GM23248 (cell line): Measurements from ENCODE around the gene DRC3. TPM values are rescaled to one million over a fixed set of nuclear protein-coding genes. Genes with fewer than 3 reads are reported as not detected.

Source experiments
- DNase-seq: peaks from one replicate; pipeline ENCODE4 v3.0.0-alpha.2; 2015
- H2AFZ ChIP-seq: fragments of 200-600 bp; sonication (generic); 2 replicates; pipeline ENCODE4 v1.6.1; 2016; ENCODE audit warnings: antibody characterized with exemption
- H3F3A ChIP-seq: fragments of 200-600 bp; sonication (generic); 2 replicates; pipeline ENCODE4 v1.6.1; 2016; ENCODE audit warnings: mild to moderate bottlenecking, antibody characterized with exemption, mixed run types; ENCODE audit not compliant: insufficient read depth
- H3K27ac ChIP-seq: fragments of 200-600 bp; sonication (generic); 2 replicates; pipeline ENCODE4 v1.5.1; 2016; ENCODE audit warnings: mild to moderate bottlenecking
- H3K27me3 ChIP-seq: fragments of 200-600 bp; sonication (generic); replicated peaks from 2 replicates; pipeline ENCODE4 v1.6.1; 2016; ENCODE audit warnings: mild to moderate bottlenecking; ENCODE audit not compliant: insufficient read depth
- H3K36me3 ChIP-seq: fragments of 200-600 bp; sonication (generic); 2 replicates; pipeline ENCODE4 v1.6.1; 2016; ENCODE audit warnings: low read depth, mild to moderate bottlenecking
- H3K4me1 ChIP-seq: fragments of 200-600 bp; sonication (generic); 2 replicates; pipeline ENCODE4 v1.6.1; 2016; ENCODE audit warnings: mild to moderate bottlenecking; ENCODE audit not compliant: insufficient read depth
- H3K4me2 ChIP-seq: fragments of 200-600 bp; sonication (generic); one replicate; pipeline ENCODE4 v1.6.1; 2016; ENCODE audit warnings: mild to moderate bottlenecking; ENCODE audit not compliant: unreplicated experiment
- H3K4me3 ChIP-seq: fragments of 200-600 bp; sonication (generic); 2 replicates; pipeline ENCODE4 v1.5.1; 2016; ENCODE audit warnings: mild to moderate bottlenecking
- H3K79me2 ChIP-seq: fragments of 200-600 bp; sonication (generic); 2 replicates; pipeline ENCODE4 v1.6.1; 2016; ENCODE audit warnings: mild to moderate bottlenecking; ENCODE audit not compliant: insufficient read depth
- H3K9ac ChIP-seq: fragments of 200-600 bp; sonication (generic); 2 replicates; pipeline ENCODE4 v1.6.1; 2016; ENCODE audit warnings: mild to moderate bottlenecking
- H3K9me2 ChIP-seq: fragments of 200-600 bp; sonication (generic); 2 replicates; pipeline ENCODE4 v1.6.1; 2016; ENCODE audit warnings: mixed run types, mild to moderate bottlenecking, moderate library complexity; ENCODE audit not compliant: insufficient read depth
- H3K9me3 ChIP-seq: fragments of 200-600 bp; sonication (generic); one replicate; pipeline ENCODE4 v1.6.1; 2017; ENCODE audit warnings: low read depth
- H4K20me1 ChIP-seq: fragments of 200-600 bp; sonication (generic); 2 replicates; pipeline ENCODE4 v1.6.0; 2016; ENCODE audit not compliant: insufficient read depth
- EZH2 ChIP-seq: fragments of 200-600 bp; sonication (generic); IDR thresholded peaks from 2 replicates; pipeline ENCODE4 v1.6.1; 2018; ENCODE audit warnings: antibody characterized with exemption, mild to moderate bottlenecking; ENCODE audit not compliant: insufficient read depth, poor library complexity, severe bottlenecking
- EZH2phosphoT487 ChIP-seq: fragments of 200-600 bp; sonication (generic); IDR thresholded peaks from 2 replicates; pipeline ENCODE4 v1.6.1; 2018; ENCODE audit warnings: antibody characterized with exemption, moderate library complexity, mild to moderate bottlenecking, low read depth; ENCODE audit not compliant: insufficient read depth
- WGBS, 2 experiments: methylation state at CpG; one replicate each; pipeline ENCODE4 v1.1.6; 2015 to 2017; ENCODE audit warnings: low lambda C conversion rate in 2 of 2, low coverage in 1 of 2; ENCODE audit errors: missing lambda C conversion rate in 2 of 2; 5-methylcytosine and 5-hydroxymethylcytosine counted together
- in situ Hi-C: fragments of 300-500 bp; cut with MboI; formaldehyde crosslinking; loops from 2 replicates; pipeline ENCODE4 v1.15.0; 2020
- polyA plus RNA-seq: library from polyadenylated mRNA; unstranded; fragments of >200 nt; fragmentation: Nextera tagmentation; extraction: Ambion mirVana; gene quantifications from 2 replicates; pipeline ENCODE4 v1.2.1, GENCODE V29; 2016
- total RNA-seq: library from RNA; depleted of rRNA; stranded (reverse); fragments of >200 nt; shearing (Covaris generic); gene quantifications from 2 replicates; pipeline ENCODE4 v1.2.3, GENCODE V29; 2014

DRC3 gene
- total and polyA plus RNA-seq, 2 experiments from 2014 or later = 3.2 to 3.6 TPM

DNA sequence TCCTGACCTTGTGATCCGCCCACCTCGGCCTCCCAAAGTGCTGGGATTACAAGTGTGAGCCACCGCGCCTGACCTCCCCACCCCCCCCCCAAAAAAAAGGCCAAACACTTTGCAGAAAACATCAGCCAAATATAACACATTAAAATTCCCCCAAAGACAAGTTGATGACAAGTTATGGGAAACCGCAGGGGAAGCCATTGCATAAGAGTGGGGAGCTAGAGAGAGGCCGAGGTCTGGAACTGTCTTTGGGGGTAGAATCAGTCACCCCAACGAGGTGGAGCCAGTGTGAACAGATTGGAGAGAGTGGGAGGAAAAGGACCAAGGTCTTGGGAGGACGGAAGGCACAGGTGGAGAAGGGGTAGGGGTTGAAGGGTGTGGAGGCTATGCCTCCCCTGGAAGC, 2.8 kb downstream of the DRC3 start:
- Histone ChIP-seq H3K27me3 (no peaks in the 10 kb centered on the region), H3K9me2 (no peaks in the 10 kb centered on the region), H3K4me2 (no peak overlapping the region), H2AFZ (no peak overlapping the region), H3K9ac (no peak overlapping the region), H3K79me2 (peaks cover 18% of the 10 kb centered on the region), H3K27ac (no peak overlapping the region), H3K9me3 (no peaks in the 10 kb centered on the region), H4K20me1 (no peaks in the 10 kb centered on the region), H3F3A (no peaks in the 10 kb centered on the region), H3K4me3 (no peak overlapping the region), H3K4me1 (peaks cover 9% of the 10 kb centered on the region), H3K36me3 (no peaks in the 10 kb centered on the region)
- no peak for DNase-seq
- in situ Hi-C loops = no loop called here
- 71 to 76% methylated on average over 7 to 8 of the region's 8 CpGs for WGBS, 2 experiments
- TF ChIP-seq EZH2phosphoT487 (no peak), EZH2 (no peak)

DNA sequence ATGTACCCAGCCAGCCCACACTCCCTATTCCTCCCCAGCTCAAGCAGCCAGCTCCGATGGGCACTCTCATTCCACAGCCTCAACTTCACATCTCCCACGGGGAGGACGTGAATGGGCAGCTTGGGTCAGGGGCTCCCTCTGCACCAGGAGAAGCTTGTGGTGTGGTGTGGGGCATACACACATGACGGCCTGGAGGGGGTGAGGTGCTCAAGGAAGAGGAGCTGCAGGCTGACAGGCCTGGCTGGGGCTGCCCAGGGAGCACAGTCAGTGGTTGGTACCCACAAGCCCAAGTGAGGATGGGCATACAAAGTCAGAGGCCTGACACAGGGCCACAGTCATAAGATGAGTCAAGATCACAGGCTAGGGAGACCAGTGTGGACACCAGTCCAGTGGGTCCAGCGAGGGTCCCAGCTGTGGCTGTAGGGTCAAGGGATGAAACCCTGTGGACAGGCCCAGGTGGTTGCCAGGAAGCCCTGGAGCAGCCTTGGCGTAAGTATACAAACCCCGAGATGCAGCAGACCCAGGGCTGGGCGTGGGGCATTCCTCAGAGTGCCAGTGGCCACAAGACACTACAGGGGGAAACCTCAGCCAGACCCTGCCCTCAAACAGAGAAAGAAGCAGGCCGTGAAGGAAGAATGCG, 4.4 kb downstream of the DRC3 start:
- Histone ChIP-seq H3K9me3 (no peaks in the 10 kb centered on the region), H3K9ac (no peak overlapping the region), H3K27me3 (no peaks in the 10 kb centered on the region), H3K36me3 (no peaks in the 10 kb centered on the region), H3K4me1 (no peaks in the 10 kb centered on the region), H4K20me1 (no peaks in the 10 kb centered on the region), H3K9me2 (no peaks in the 10 kb centered on the region), H3K4me3 (no peak overlapping the region), H3K4me2 (no peak overlapping the region), H3F3A (no peaks in the 10 kb centered on the region), H3K27ac (no peak overlapping the region), H3K79me2 (peaks cover 2% of the 10 kb centered on the region; the same call in 1 of the 2 replicates), H2AFZ (no peak overlapping the region)
- TF ChIP-seq EZH2 = no peak
- no peak for TF ChIP-seq EZH2phosphoT487
- WGBS, 2 experiments = 65 to 72% methylated on average over 8 to 10 of the region's 10 CpGs
- DNase-seq = no peak
- in situ Hi-C loops = no loop called here

DNA sequence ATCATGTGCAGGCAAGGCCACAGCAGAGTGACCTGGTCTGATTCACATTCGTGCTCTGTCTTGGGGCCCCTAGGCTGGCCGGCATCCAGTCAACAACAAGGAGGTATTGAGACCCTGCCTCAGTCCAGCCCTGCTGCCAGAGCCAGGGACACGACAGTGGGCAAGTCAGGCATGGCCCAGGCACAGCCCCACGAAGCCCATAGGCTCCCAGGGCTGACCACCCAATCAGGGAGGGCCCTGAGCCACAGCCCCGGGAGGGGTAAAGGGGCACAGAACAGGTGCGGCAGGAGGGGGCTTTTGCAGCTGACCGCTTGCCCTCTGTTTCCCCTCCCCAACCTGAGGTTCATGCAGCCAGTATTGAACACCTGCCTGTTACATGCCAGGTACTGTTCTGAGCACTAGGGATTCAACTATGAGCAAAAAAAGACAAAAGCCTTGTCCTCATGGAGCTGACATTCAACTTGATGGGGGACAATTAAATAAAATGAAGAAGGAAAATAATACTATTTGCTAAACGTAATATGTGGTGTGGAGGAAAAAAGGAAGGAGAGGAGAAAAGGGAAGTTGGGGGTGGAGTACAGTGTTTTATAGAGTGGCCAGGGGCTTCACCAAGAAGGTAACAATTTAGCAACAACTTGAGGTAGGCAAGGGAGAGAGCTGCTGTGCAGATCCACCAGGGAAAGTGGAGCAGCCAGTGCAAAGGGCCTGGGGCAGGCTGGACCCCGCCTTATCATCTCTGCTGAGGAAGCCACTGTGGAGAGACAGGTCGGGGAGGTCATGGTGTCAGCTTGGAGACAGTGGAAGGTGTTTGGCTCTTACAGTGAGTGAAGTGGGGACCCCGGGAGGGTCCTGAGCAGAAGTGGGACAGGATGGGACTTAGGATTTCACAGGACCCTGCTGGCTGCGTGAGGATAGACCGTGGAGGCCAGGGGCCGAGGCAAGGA, 6.1 kb downstream of the DRC3 start:
- H3K27ac ChIP-seq = no peak overlapping the region
- no peaks in the 10 kb centered on the region for H3K27me3 ChIP-seq
- H3K9me3 ChIP-seq = no peaks in the 10 kb centered on the region
- H3F3A ChIP-seq = no peaks in the 10 kb centered on the region
- DNase-seq = no peak
- H3K9me2 ChIP-seq = no peaks in the 10 kb centered on the region
- no peaks in the 10 kb centered on the region for H3K4me1 ChIP-seq
- no peak overlapping the region for H3K4me3 ChIP-seq
- H3K9ac ChIP-seq = no peak overlapping the region
- 66 to 67% methylated on average over 14 of the region's 14 CpGs for WGBS, 2 experiments
- H3K36me3 ChIP-seq = no peaks in the 10 kb centered on the region
- H4K20me1 ChIP-seq = no peaks in the 10 kb centered on the region
- no peak overlapping the region for H2AFZ ChIP-seq
- no peak overlapping the region for H3K4me2 ChIP-seq
- in situ Hi-C loops = no loop called here
- no peaks in the 10 kb centered on the region for H3K79me2 ChIP-seq
- TF ChIP-seq EZH2phosphoT487 = no peak
- TF ChIP-seq EZH2 = no peak

DNA sequence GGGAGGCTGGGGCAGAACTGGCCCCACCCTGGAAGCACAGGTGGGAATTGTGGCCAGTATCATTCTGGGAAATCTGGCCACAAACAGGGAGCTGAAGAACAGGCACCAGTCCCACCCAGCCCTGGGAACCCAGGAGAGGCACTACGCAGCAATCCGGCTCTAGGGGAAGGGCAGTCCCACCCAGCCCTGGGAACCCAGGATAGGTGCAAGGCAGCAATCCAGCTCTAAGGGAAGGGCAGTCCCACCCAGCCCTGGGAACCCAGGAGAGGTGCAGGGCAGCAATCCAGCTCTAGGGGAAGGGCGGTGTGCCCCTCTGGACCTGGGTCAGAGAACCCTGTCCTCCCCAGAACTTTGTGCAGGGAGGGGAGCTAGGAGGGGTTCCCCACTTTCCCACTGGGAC, 7.1 kb downstream of the DRC3 start:
- TF ChIP-seq EZH2 (no peak), EZH2phosphoT487 (no peak)
- H3K9me2 ChIP-seq = no peaks in the 10 kb centered on the region
- H3F3A ChIP-seq = no peaks in the 10 kb centered on the region
- H3K79me2 ChIP-seq = no peaks in the 10 kb centered on the region
- no peaks in the 10 kb centered on the region for H4K20me1 ChIP-seq
- H3K27me3 ChIP-seq = no peaks in the 10 kb centered on the region
- no peaks in the 10 kb centered on the region for H3K36me3 ChIP-seq
- H3K4me2 ChIP-seq = no peak overlapping the region
- H3K4me1 ChIP-seq = no peaks in the 10 kb centered on the region
- in situ Hi-C loops = no loop called here
- no peak overlapping the region for H3K27ac ChIP-seq
- no peak overlapping the region for H3K4me3 ChIP-seq
- no peak overlapping the region for H2AFZ ChIP-seq
- WGBS, 2 experiments = 94 to 100% methylated on average over 3 of the region's 3 CpGs
- no peak overlapping the region for H3K9ac ChIP-seq
- DNase-seq = no peak
- H3K9me3 ChIP-seq = no peaks in the 10 kb centered on the region
